Ammon's horn (tissue), 1 donor: ENCODE measurements around the gene HOOK2.
"Not testable (repeated sequence)": the region's sequence is repeated elsewhere in the genome, so short reads cannot be mapped to it uniquely, and the experiment has no call there.

Experiments used
- DNase-seq: peaks from one replicate; pipeline ENCODE4 v3.0.0-alpha.2; 2016; ENCODE audit warnings: low spot score

Gene HOOK2

GRCh38 chr19:12752056-12752781 is 23.1 kb downstream of the HOOK2 start:
- DNase-seq: no peak

DNA sequence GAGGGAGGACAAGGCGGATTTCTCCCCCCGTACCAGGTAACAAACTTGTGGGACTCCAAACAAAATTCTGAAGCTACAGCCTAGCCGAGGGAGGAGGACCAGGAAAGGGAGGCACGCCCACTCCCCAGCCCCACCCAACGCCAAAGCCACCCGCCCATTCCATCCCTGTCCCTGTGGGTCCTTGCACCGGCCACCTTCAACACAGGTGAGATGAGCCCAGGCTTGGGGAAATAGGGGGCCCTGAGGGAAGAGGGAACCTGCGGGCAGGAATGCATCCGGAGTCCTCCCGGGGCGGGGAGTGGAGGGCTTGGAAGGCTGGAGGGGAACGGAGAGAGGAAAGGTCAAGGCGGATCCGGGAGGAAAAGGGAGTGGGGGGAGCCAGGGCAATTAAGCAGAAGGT is 23.7 kb downstream of the HOOK2 start, which contains the start of gene BEST2:
Gene BEST2, plus strand, starts transcription at position 157 of the 400 bp plus-strand sequence. CDS start 802 bp downstream, outside the sequence.
- DNase-seq: no peak

DNA sequence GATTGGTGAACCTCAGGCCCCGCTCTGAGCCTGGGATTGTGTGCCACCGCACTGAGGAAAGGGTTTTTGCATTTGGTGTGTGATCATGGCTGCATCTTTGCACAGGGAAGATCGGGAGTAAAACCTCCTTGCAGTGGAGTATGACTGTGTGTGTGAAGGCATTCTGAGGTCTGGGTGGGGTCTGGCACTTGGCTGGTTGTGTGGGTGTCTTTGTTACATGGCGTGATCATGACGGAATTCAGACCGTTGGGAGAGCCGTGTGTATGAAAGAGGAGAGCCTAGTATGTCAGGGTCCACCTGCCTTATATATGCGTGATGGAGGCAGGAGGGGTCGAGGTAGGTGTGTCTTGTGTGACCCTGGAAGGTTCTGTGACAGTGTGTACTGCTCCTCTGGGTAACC is 24.5 kb downstream of the HOOK2 start:
- no peak for DNase-seq

DNA sequence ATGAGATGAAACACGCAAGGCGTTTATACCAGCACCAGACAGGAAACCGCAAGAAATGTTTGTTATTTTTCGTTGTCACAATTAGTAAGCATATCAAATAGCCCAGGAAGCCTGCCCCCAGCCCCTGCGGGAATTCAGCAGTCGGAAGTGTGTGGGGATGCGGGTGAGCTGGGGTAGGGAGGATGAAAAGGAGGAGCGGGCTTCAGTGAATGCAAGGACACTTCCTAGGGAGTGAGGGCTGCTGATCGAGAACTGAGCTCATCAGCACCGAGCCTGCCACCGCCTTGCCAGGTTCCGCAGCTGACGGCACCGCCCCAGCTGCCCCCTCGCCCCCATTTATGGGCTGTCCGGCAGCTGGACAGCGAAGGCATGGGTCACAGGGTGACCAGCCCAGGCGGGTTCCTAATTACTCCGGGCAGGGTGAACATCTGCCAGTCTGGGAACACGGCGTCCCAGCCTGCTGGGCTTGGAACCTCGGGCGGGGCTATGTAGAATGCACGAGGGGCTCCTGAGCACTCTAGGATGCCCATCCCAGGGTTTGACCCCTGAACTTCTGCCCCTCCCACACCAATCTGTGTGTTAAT is 25.3 kb downstream of the HOOK2 start:
- DNase-seq: no peak

- no peak for DNase-seq
These were observed 26.9 kb downstream of the HOOK2 start for GRCh38 chr19:12748489-12748888.

DNA sequence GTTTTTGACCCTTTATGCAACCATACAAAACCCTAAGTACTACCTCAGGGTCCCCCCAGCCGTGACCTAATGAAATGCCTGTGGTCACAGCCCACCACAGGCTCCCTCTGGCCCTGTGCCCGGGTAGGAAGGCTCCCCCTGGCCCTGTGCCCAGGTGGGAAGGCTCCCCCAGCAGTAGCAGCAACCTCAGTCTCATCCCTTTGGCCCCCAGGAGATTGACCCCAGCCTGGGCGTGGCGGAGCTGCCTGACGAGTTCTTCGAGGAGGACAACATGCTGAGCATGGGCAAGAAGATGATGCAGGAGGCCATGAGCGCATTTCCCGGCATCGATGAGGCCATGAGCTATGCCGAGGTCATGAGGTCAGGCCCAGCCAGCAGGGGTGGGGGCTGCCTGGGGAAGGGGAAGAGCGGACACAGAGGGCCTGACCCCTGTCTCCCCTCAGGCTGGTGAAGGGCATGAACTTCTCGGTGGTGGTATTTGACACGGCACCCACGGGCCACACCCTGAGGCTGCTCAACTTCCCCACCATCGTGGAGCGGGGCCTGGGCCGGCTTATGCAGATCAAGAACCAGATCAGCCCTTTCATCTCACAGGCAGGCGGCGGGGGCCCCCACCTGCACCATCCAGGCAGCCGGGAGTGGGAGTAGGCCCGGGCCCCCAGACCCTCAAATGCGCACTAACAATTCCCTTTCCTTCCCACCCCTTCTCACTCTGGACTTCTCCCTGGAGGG is 30.0 kb downstream of the HOOK2 start:
- no peak for DNase-seq

DNA sequence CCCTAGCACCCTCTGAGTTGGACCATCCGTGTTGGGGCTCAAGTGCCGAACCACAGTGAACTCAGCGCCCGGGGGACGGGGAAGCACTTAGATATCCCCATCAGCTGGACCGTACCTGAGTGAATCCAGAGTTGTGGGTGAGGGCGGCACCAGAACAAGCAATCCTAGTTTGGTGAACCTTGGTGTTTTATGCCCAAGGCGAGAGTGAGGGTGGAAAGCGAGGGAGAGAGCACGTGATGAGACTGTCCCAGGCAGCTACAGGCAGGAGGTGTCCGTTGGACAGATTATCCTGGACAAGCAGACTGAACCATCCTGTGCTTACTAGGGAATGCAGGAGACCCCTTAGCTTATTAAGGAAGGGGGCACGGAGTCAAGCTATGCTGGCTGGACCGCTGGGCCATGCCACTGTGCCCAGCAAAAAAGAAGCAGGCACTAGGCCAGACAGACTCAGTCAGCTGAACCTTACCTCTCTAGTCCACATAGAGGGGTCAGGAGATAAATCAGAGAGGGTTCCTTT is 37.5 kb downstream of the HOOK2 start:
- no peak for DNase-seq

DNA sequence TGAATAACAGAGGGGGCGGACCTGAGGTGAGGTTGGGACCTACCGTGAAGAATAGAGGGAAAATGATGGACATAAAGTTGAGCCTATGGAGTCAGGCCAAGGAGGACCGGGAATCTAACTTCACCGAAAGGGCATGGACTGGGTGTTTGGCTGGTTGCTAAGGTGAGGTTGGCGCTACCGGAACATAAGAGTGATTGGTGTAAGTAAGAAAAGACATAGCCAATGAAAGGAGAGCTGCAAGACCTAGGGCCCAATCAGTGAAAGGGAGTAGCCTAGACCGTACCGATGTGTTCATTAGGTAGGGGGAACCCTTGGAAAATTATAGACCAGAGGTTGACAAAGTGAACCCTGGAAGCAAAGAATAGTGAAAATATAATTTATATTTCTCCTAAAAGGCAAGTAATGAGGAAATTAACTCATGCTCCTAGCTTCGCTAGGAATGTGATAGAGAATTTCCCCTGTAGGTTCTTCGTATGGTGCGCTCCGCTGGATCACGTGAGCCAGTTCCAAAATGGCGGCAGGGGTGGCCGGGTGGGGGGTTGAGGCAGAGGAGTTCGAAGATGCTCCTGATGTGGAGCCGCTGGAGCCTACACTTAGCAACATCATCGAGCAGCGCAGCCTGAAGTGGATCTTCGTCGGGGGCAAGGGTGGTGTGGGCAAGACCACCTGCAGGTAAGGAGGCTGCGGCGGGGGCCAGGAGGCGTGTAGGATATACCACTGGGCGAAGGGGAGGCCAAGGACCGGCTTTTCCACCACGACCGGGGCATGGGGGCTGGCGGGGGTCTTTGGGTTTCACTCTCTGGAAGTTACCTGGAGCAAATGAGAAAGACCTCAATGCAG is 38.1 kb downstream of the HOOK2 start, which contains the start of gene GET3:
Gene GET3, plus strand, starts transcription at position 503 of the 840 bp plus-strand sequence. Its CDS starts 9 bp downstream, at position 512.
- peak; percentile 99 for DNase-seq

- DNase-seq: peak; percentile 23
These were observed 41.8 kb downstream of the HOOK2 start for GRCh38 chr19:12733369-12734214.

DNA sequence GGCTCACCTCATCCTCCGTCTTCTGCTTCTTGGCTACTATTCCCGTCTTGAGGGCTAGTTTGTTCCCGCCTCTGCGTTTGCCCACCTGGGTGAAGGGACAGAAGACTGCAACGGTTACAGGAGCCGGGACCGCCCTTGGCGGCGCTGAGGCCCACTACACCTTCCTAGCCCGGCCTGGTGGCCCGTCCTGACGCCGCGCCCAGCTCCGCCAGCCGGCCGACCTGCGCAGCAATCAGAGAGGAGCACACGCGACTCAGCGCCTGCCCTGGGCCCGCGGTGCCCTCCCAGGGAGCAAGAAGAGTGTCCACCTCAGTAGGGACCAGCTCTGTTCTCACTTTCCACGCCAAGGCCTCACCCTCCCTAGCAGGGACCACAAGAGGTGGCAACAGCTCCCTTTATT is 44.0 kb downstream of the HOOK2 start:
- no peak for DNase-seq

DNA sequence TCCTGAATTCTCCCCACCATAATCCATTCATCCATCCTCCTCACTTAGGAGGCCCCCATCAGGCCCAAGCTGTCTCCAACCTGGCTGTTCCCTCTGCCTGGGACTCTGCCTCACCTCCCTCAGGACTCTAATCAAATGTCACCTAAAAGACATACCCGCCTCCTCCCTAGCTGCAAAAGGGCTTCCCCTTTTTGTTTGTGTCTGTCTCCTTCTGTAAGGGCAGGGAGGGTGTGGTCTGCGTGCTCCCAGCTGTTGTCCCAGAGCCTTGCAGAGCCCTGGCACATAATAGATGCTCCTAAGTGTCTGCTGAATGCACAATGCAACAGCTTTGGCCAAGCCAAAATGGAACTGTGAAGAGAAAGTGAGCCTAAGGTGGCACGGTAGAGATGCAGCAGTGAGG is 45.3 kb downstream of the HOOK2 start:
- DNase-seq: no peak

GRCh38 chr19:12727745-12728433 is 47.5 kb downstream of the HOOK2 start:
- DNase-seq: no peak

DNA sequence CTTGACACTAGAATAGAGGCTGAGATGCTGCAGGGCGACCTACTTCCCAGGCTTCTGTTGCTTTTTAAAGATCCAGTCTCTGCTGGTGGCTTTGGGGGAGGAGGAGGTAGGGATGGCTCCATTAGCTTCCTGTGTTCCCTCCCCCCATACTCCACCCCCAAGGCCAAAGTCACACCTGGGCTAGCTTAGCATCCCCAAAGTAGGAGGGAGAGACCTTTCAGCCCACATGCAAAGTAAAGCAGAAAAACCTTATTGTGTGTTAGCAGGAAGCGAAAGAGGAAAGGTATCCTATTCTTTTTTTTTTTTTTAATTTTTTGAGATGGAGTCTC is 48.4 kb downstream of the HOOK2 start:
- DNase-seq: no peak

DNA sequence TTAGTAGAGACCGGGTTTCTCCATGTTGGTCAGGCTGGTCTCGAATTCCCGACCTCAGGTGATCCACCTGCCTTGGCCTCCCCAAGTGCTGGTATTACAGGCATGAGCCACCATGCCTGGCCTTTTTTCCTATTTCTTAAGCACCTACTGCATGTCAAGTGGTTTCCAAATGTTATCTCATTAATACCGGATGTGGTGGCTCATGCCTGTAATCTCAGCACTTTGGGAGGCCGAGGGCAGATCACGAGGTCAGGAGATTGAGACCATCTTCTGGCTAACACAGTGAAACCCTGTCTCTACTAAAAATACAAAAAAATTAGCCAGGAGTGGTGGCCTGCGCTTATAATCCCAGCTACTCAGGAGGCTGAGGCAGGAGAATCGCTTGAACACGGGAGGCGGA is 49.7 kb downstream of the HOOK2 start:
- DNase-seq: not testable (repeated sequence)

- peak; percentile 73 for DNase-seq
These were observed 51.5 kb downstream of the HOOK2 start, which contains the start of gene TNPO2 for GRCh38 chr19:12723641-12724426. Gene TNPO2, minus strand, starts transcription at chr19:12723932. Its CDS starts 2,955 bp downstream, at chr19:12720977.

DNA sequence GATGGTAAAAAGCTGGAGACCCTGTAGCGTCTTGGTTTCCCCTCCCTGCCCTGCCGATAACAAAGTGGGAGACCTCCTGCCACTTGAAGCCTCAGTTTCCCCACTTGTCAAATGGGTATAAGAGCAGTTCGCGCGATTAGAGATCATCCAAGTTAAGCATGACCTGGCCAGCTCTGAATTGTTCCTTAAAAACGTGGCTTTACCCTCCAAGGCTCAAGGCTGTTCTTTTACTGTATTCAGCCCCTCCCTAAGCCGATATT is 52.0 kb downstream of the HOOK2 start:
- no peak for DNase-seq

DNA sequence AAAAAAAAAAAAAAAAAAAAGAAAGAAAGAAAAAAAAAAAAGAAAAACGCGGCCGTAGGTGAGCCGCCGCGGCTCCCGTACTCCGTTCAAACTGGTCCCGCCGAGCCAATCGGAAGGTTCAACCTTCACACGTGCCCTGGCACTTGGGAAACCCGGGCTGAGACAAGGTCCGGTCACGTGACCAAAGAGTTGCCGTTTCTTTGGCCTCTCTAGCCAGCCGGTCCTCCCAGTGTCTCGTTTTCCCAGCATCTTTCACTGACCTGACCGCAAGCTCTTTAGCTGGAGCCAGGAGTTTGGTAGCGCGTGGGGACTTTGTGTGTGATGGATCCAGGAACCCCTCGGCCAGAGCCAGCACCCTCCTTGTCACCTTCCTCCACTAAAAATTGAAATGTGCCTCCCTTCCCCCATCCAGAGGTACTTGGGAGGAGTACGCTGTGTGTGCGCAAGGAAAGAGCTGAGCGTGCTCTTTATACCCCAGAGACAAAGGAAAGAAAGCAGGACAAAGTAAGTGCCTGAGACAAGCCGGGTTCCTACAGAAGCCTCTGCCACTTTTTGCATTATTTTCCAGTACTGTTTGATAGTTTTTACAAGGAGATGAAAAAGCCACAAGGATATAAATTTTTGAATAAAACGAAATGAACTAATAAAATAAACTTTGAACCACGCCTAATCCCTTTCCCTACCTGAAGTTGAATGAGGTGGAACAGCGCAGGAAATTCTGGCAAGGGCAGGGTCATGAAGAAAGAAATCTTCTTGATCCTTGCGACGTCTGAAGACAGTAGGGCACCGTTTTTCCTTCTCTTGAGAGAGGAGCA is 52.6 kb downstream of the HOOK2 start:
- peak; percentile 98 for DNase-seq

GRCh38 chr19:12721656-12722565 is 53.4 kb downstream of the HOOK2 start:
- DNase-seq: peak; percentile 49
